Activated naive CD8-positive, alpha-beta T cell (primary cell): ENCODE data around the gene DNASE1L1.
A peak's percentile ranks its signal among the peaks of the same experiment; 100 is the strongest.

ENCODE experiments used
- H3K27ac Mint-ChIP-seq: one replicate; pipeline ENCODE4 v1.8.0; 2021; ENCODE audit warnings: mixed read lengths
- H3K27me3 Mint-ChIP-seq: one replicate; pipeline ENCODE4 v1.8.0; 2021; ENCODE audit warnings: mixed read lengths
- H3K36me3 Mint-ChIP-seq: one replicate; pipeline ENCODE4 v1.8.0; 2021; ENCODE audit warnings: mixed read lengths
- H3K4me1 Mint-ChIP-seq: one replicate; pipeline ENCODE4 v1.8.0; 2021; ENCODE audit warnings: low read depth, mixed read lengths
- H3K4me3 Mint-ChIP-seq: one replicate; pipeline ENCODE4 v1.8.0; 2021; ENCODE audit warnings: mild to moderate bottlenecking, mixed read lengths
- H3K9me3 Mint-ChIP-seq: one replicate; pipeline ENCODE4 v1.8.0; 2021; ENCODE audit warnings: low read depth, mixed read lengths

Gene DNASE1L1

GRCh38 chrX:154428176-154429171 lies 19.4 kb upstream of the DNASE1L1 start, which contains the start of gene ATP6AP1:
TSS of gene ATP6AP1 (plus strand) at chrX:154428677. CDS start at chrX:154428693, 16 bp downstream.
- Mint-ChIP-seq H3K27me3 (no peaks in the 10 kb centered on the region), H3K4me1 (peaks cover 22% of the 10 kb centered on the region), H3K36me3 (no peaks in the 10 kb centered on the region), H3K4me3 (peak within 1 kb of the TSS; percentile 78), H3K27ac (peak within 1 kb of the TSS; percentile 75), H3K9me3 (no peaks in the 10 kb centered on the region)

GRCh38 chrX:154426916-154427770 lies 18.1 kb upstream of the DNASE1L1 start:
- Mint-ChIP-seq H3K36me3 (no peaks in the 10 kb centered on the region), H3K4me3 (no peak overlapping the region), H3K9me3 (no peaks in the 10 kb centered on the region), H3K4me1 (peaks cover 22% of the 10 kb centered on the region), H3K27ac (no peak overlapping the region), H3K27me3 (no peaks in the 10 kb centered on the region)

GRCh38 chrX:154420402-154420756 lies 11.3 kb upstream of the DNASE1L1 start:
- H3K4me1 Mint-ChIP-seq, result peaks cover 2% of the 10 kb centered on the region
- H3K27ac Mint-ChIP-seq, result no peak overlapping the region
- no peaks in the 10 kb centered on the region for H3K9me3 Mint-ChIP-seq
- no peaks in the 10 kb centered on the region for H3K27me3 Mint-ChIP-seq
- no peak overlapping the region for H3K4me3 Mint-ChIP-seq
- no peaks in the 10 kb centered on the region for H3K36me3 Mint-ChIP-seq

- Mint-ChIP-seq H3K36me3 (no peaks in the 10 kb centered on the region), H3K4me1 (peaks cover 2% of the 10 kb centered on the region), H3K27me3 (no peaks in the 10 kb centered on the region), H3K27ac (no peak overlapping the region), H3K4me3 (no peak overlapping the region), H3K9me3 (no peaks in the 10 kb centered on the region)
These were observed 10.8 kb upstream of the DNASE1L1 start for GRCh38 chrX:154419688-154420401.

- Mint-ChIP-seq H3K4me1 (peaks cover 2% of the 10 kb centered on the region), H3K4me3 (no peak overlapping the region), H3K9me3 (no peaks in the 10 kb centered on the region), H3K36me3 (no peaks in the 10 kb centered on the region), H3K27me3 (no peaks in the 10 kb centered on the region), H3K27ac (no peak overlapping the region)
These were observed 10.1 kb upstream of the DNASE1L1 start for GRCh38 chrX:154419189-154419588.

- H3K9me3 Mint-ChIP-seq, result no peaks in the 10 kb centered on the region
- H3K4me3 Mint-ChIP-seq, result no peak overlapping the region
- no peak overlapping the region for H3K27ac Mint-ChIP-seq
- no peaks in the 10 kb centered on the region for H3K27me3 Mint-ChIP-seq
- no peaks in the 10 kb centered on the region for H3K36me3 Mint-ChIP-seq
- peaks cover 3% of the 10 kb centered on the region for H3K4me1 Mint-ChIP-seq
These were observed 8.1 kb upstream of the DNASE1L1 start for GRCh38 chrX:154417157-154417556.

GRCh38 chrX:154413142-154413541 lies 4.1 kb upstream of the DNASE1L1 start:
- H3K4me3 Mint-ChIP-seq, result peak overlapping the region; percentile 82
- no peak overlapping the region for H3K27ac Mint-ChIP-seq
- H3K27me3 Mint-ChIP-seq, result no peaks in the 10 kb centered on the region
- H3K4me1 Mint-ChIP-seq, result peaks cover 5% of the 10 kb centered on the region
- no peaks in the 10 kb centered on the region for H3K36me3 Mint-ChIP-seq
- H3K9me3 Mint-ChIP-seq, result no peaks in the 10 kb centered on the region

- peaks cover 5% of the 10 kb centered on the region for H3K4me1 Mint-ChIP-seq
- H3K4me3 Mint-ChIP-seq, result peak overlapping the region; percentile 82
- no peaks in the 10 kb centered on the region for H3K27me3 Mint-ChIP-seq
- H3K9me3 Mint-ChIP-seq, result no peaks in the 10 kb centered on the region
- peak overlapping the region; percentile 46 for H3K27ac Mint-ChIP-seq
- H3K36me3 Mint-ChIP-seq, result no peaks in the 10 kb centered on the region
These were observed 3.4 kb upstream of the DNASE1L1 start for GRCh38 chrX:154412468-154412867.

- Mint-ChIP-seq H3K9me3 (no peaks in the 10 kb centered on the region), H3K4me1 (peaks cover 5% of the 10 kb centered on the region), H3K27me3 (no peaks in the 10 kb centered on the region), H3K27ac (peak overlapping the region; percentile 46), H3K36me3 (no peaks in the 10 kb centered on the region), H3K4me3 (peak overlapping the region; percentile 82)
These were observed 2.9 kb upstream of the DNASE1L1 start for GRCh38 chrX:154411981-154412340.

- Mint-ChIP-seq H3K36me3 (no peaks in the 10 kb centered on the region), H3K4me3 (peak overlapping the region; percentile 35), H3K27me3 (no peaks in the 10 kb centered on the region), H3K4me1 (peaks cover 5% of the 10 kb centered on the region), H3K27ac (no peak overlapping the region), H3K9me3 (no peaks in the 10 kb centered on the region)
These were observed 314 bp downstream of the DNASE1L1 start for GRCh38 chrX:154408659-154409221.

- Mint-ChIP-seq H3K4me1 (peaks cover 2% of the 10 kb centered on the region), H3K27me3 (no peaks in the 10 kb centered on the region), H3K36me3 (peaks cover 2% of the 10 kb centered on the region), H3K4me3 (no peak overlapping the region), H3K27ac (no peak overlapping the region), H3K9me3 (no peaks in the 10 kb centered on the region)
These were observed 4.3 kb downstream of the DNASE1L1 start for GRCh38 chrX:154404625-154405192.

- Mint-ChIP-seq H3K4me3 (no peak overlapping the region), H3K9me3 (no peaks in the 10 kb centered on the region), H3K27ac (no peak overlapping the region), H3K4me1 (peaks cover 2% of the 10 kb centered on the region), H3K27me3 (no peaks in the 10 kb centered on the region), H3K36me3 (peaks cover 10% of the 10 kb centered on the region)
These were observed 5.2 kb downstream of the DNASE1L1 start for GRCh38 chrX:154403858-154404257.

- Mint-ChIP-seq H3K4me1 (peaks cover 2% of the 10 kb centered on the region), H3K36me3 (peaks cover 15% of the 10 kb centered on the region), H3K27ac (no peak overlapping the region), H3K27me3 (no peaks in the 10 kb centered on the region), H3K9me3 (no peaks in the 10 kb centered on the region), H3K4me3 (no peak overlapping the region)
These were observed 5.9 kb downstream of the DNASE1L1 start for GRCh38 chrX:154403192-154403591.

GRCh38 chrX:154402622-154403127 lies 6.4 kb downstream of the DNASE1L1 start:
- H3K9me3 Mint-ChIP-seq, result no peaks in the 10 kb centered on the region

More at GRCh38 chrX:154402622-154403127, 6.4 kb downstream of the DNASE1L1 start:
- H3K4me3 Mint-ChIP-seq, result no peak overlapping the region
- H3K27ac Mint-ChIP-seq, result no peak overlapping the region
- H3K4me1 Mint-ChIP-seq, result peaks cover 2% of the 10 kb centered on the region
- H3K36me3 Mint-ChIP-seq, result peaks cover 16% of the 10 kb centered on the region
- no peaks in the 10 kb centered on the region for H3K27me3 Mint-ChIP-seq
